ENCODE measurements around the gene SHISA5.
A peak's percentile ranks its signal among the peaks of the same experiment; 100 is the strongest.

The SHISA5 gene

DNA sequence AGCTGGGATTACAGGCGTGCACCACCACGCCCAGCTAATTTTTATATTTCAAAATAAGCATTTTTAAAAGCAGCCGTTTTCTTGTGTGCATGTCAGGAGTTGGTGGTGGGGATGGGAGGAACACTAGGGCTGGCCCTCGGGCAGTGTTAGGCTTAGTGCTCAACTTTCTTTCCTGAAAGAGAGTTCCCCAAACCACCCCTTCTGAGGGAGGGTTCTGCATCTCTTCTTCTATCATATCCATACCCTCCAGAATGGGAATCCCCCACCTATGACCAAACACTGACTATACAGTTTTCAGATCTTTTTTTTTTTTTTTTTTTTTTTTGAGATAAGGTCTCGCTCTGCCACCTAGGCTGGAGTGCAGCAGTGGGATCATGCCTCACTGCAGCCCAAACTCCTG, 40.2 kb upstream of the SHISA5 start:
- Histone ChIP-seq H3K23ac (ENCODE audit: low read depth, low read length, poor library complexity) (no peak overlapping the region), H2BK15ac (ENCODE audit: low read length) (no peak overlapping the region), H3K4me3 (ENCODE audit: low read length in 2 of 2) (no peak overlapping the region), H2AFZ (ENCODE audit: low read length) (no peak overlapping the region), H3K9me3 (replicated peaks in 1 of 2; ENCODE audit: control insufficient read depth in 2 of 2, insufficient read depth in 1 of 2, low read depth in 1 of 2, low read length in 2 of 2) (peaks cover 0 to 4% of the 10 kb centered on the region in 2 donors), H3K4me1 (ENCODE audit: control insufficient read depth in 2 of 2, insufficient read depth in 1 of 2, low read depth in 1 of 2, low read length in 2 of 2) (peaks cover 0 to 1% of the 10 kb centered on the region in 2 donors), H3K79me1 (ENCODE audit: low read depth, low read length) (no peaks in the 10 kb centered on the region), H3K18ac (ENCODE audit: low read length) (no peak overlapping the region), H3K14ac (ENCODE audit: low read length) (no peak overlapping the region), H4K91ac (ENCODE audit: low read depth, low read length, poor library complexity) (no peak overlapping the region), H2BK5ac (ENCODE audit: low read length) (no peak overlapping the region), H2AK5ac (ENCODE audit: low read depth, low read length) (no peak overlapping the region), H2BK12ac (ENCODE audit: low read length) (no peak overlapping the region), H3K4ac (ENCODE audit: low read length) (no peak overlapping the region), H3K27me3 (ENCODE audit: control insufficient read depth in 3 of 3, insufficient read depth in 3 of 3, low read depth in 1 of 3, low read length in 3 of 3) (no peaks in the 10 kb centered on the region), H3K4me2 (ENCODE audit: insufficient read depth, low read length, poor library complexity, severe bottlenecking) (no peak overlapping the region), H2BK120ac (ENCODE audit: low read depth, low read length) (no peak overlapping the region), H3K36me3 (replicated peaks in 1 of 2; ENCODE audit: control insufficient read depth in 2 of 2, insufficient read depth in 2 of 2, low read length in 2 of 2) (peaks cover 13 to 49% of the 10 kb centered on the region in 2 donors), H3K9ac (ENCODE audit: low read depth, low read length, poor library complexity) (no peak overlapping the region), H3K27ac (replicated peaks; ENCODE audit: low read length) (no peak overlapping the region), H4K8ac (ENCODE audit: low read depth, low read length) (no peak overlapping the region)
- no CpG with 5 or more reads among the region's 5 CpGs for WGBS, 2 donors (ENCODE audit: extremely low coverage in 2 of 2, insufficient read length in 2 of 2, insufficient replicate concordance in 1 of 2)
- DNase-seq (ENCODE audit: low spot score): no peak

DNA sequence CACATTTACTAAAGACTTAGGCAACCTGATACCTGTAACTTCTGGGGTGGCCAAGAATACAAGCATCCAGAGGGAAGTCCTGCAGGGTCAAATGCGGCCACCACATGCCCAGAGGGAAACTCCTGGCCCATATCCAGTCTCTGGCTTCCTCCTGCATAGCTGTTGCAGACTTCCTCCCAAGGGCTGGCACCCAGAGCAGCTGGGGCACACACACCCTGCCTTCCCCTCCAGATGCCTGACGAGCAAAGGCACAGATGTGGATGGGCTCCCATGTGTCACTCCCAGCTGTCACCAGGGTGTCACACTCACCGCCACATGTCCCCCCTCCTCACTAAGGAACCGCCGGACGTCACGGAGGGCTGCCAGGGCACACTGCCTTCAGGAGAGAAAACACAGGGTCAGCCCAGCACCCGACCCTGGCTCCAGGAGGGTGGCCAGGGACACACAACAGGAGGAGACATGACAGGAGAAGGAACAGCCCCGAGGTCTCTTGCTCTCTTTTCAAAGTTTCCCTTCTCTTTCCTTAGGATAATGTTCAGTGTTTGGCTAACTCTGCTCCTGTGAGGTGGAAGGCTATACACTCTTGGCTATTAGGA, 39.4 kb upstream of the SHISA5 start:
- H4K91ac ChIP-seq (ENCODE audit: low read depth, low read length, poor library complexity): no peak overlapping the region
- H3K23ac ChIP-seq (ENCODE audit: low read depth, low read length, poor library complexity): no peak overlapping the region
- H3K4ac ChIP-seq (ENCODE audit: low read length): no peak overlapping the region
- H2BK5ac ChIP-seq (ENCODE audit: low read length): no peak overlapping the region
- no peak overlapping the region for H2AK5ac ChIP-seq (ENCODE audit: low read depth, low read length)
- no peak overlapping the region for H3K4me3 ChIP-seq (ENCODE audit: low read length in 2 of 2)
- H3K27me3 ChIP-seq (ENCODE audit: control insufficient read depth in 3 of 3, insufficient read depth in 3 of 3, low read depth in 1 of 3, low read length in 3 of 3): no peaks in the 10 kb centered on the region
- no peak overlapping the region for H2AFZ ChIP-seq (ENCODE audit: low read length)
- H3K36me3 ChIP-seq (replicated peaks in 1 of 2; ENCODE audit: control insufficient read depth in 2 of 2, insufficient read depth in 2 of 2, low read length in 2 of 2): peaks cover 18 to 54% of the 10 kb centered on the region in 2 donors
- no peak for DNase-seq (ENCODE audit: low spot score)
- H3K4me1 ChIP-seq (ENCODE audit: control insufficient read depth in 2 of 2, insufficient read depth in 1 of 2, low read depth in 1 of 2, low read length in 2 of 2): no peaks in the 10 kb centered on the region
- no peak overlapping the region for H4K8ac ChIP-seq (ENCODE audit: low read depth, low read length)
- no peak overlapping the region for H3K14ac ChIP-seq (ENCODE audit: low read length)
- H3K18ac ChIP-seq (ENCODE audit: low read length): no peak overlapping the region
- no peak overlapping the region for H3K27ac ChIP-seq (replicated peaks; ENCODE audit: low read length)
- no CpG with 5 or more reads among the region's 9 CpGs for WGBS, 2 donors (ENCODE audit: extremely low coverage in 2 of 2, insufficient read length in 2 of 2, insufficient replicate concordance in 1 of 2)
- H3K4me2 ChIP-seq (ENCODE audit: insufficient read depth, low read length, poor library complexity, severe bottlenecking): no peak overlapping the region
- H3K9ac ChIP-seq (ENCODE audit: low read depth, low read length, poor library complexity): no peak overlapping the region
- peaks cover 0 to 4% of the 10 kb centered on the region in 2 donors for H3K9me3 ChIP-seq (replicated peaks in 1 of 2; ENCODE audit: control insufficient read depth in 2 of 2, insufficient read depth in 1 of 2, low read depth in 1 of 2, low read length in 2 of 2)
- H2BK15ac ChIP-seq (ENCODE audit: low read length): no peak overlapping the region
- H2BK12ac ChIP-seq (ENCODE audit: low read length): no peak overlapping the region
- H3K79me1 ChIP-seq (ENCODE audit: low read depth, low read length): no peaks in the 10 kb centered on the region
- no peak overlapping the region for H2BK120ac ChIP-seq (ENCODE audit: low read depth, low read length)

DNA sequence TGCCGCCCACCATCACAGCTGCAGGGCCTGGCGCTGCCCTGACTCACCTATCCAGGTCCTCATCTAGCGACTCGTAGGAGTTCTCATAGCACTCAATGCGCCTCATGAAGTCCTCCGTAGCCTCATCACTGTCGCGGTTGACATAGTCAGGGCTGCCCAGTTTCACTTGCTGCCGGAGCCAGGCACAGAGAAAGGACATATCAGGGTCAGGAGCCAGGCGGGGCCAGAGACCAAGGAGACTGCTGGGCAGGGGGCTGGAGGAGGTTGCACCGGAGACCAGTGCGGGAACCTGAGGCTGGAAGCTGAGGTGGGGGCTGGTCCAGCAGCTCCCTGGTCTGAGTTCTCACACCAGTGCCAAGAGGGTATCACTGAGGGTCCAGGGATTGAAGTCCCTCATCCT, 34.5 kb upstream of the SHISA5 start:
- Histone ChIP-seq H3K4ac (ENCODE audit: low read length) (no peak overlapping the region), H3K4me3 (ENCODE audit: low read length in 2 of 2) (peak overlapping the region in 1 of 2 donors; percentile 47), H2BK15ac (ENCODE audit: low read length) (no peak overlapping the region), H3K18ac (ENCODE audit: low read length) (no peak overlapping the region), H4K8ac (ENCODE audit: low read depth, low read length) (no peak overlapping the region), H2BK12ac (ENCODE audit: low read length) (no peak overlapping the region), H2AK5ac (ENCODE audit: low read depth, low read length) (no peak overlapping the region), H2BK120ac (ENCODE audit: low read depth, low read length) (no peak overlapping the region), H3K79me1 (ENCODE audit: low read depth, low read length) (peaks cover 1% of the 10 kb centered on the region), H2AFZ (ENCODE audit: low read length) (no peak overlapping the region), H3K27ac (replicated peaks; ENCODE audit: low read length) (no peak overlapping the region), H2BK5ac (ENCODE audit: low read length) (no peak overlapping the region), H3K4me1 (ENCODE audit: control insufficient read depth in 2 of 2, insufficient read depth in 1 of 2, low read depth in 1 of 2, low read length in 2 of 2) (no peaks in the 10 kb centered on the region), H4K91ac (ENCODE audit: low read depth, low read length, poor library complexity) (no peak overlapping the region), H3K14ac (ENCODE audit: low read length) (no peak overlapping the region), H3K27me3 (ENCODE audit: control insufficient read depth in 3 of 3, insufficient read depth in 3 of 3, low read depth in 1 of 3, low read length in 3 of 3) (no peaks in the 10 kb centered on the region), H3K9ac (ENCODE audit: low read depth, low read length, poor library complexity) (no peak overlapping the region), H3K4me2 (ENCODE audit: insufficient read depth, low read length, poor library complexity, severe bottlenecking) (no peak overlapping the region), H3K9me3 (replicated peaks in 1 of 2; ENCODE audit: control insufficient read depth in 2 of 2, insufficient read depth in 1 of 2, low read depth in 1 of 2, low read length in 2 of 2) (peaks cover 2 to 4% of the 10 kb centered on the region in 2 donors), H3K36me3 (replicated peaks in 1 of 2; ENCODE audit: control insufficient read depth in 2 of 2, insufficient read depth in 2 of 2, low read length in 2 of 2) (peaks cover 30 to 71% of the 10 kb centered on the region in 2 donors), H3K23ac (ENCODE audit: low read depth, low read length, poor library complexity) (no peak overlapping the region)
- no CpG with 5 or more reads among the region's 12 CpGs for WGBS, 2 donors (ENCODE audit: extremely low coverage in 2 of 2, insufficient read length in 2 of 2, insufficient replicate concordance in 1 of 2)
- DNase-seq (ENCODE audit: low spot score): no peak

DNA sequence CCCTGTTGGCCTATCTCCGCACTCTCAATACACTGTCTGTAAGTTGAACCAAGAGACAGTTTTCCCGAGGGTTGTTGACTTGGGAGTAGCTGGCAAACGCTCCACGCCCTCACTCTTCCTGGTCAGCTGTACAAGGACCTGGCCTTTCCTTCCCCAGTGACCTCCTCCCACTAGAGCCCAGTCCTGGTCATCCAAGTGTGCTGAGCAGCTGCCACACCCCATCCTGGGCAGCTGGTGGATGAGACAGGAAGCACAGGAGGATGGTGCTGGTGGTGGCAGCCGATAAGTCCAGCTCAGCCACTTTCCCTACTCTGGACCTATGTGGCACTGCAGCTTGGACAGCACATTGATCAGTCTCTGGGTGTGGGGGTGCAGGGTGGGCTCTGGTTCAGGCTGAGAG, 32.8 kb upstream of the SHISA5 start:
- no peak overlapping the region for H3K23ac ChIP-seq (ENCODE audit: low read depth, low read length, poor library complexity)
- H2BK5ac ChIP-seq (ENCODE audit: low read length): peak overlapping the region; percentile 19
- peak overlapping the region in 1 of 2 donors; percentile 59 for H3K4me3 ChIP-seq (ENCODE audit: low read length in 2 of 2)
- H3K18ac ChIP-seq (ENCODE audit: low read length): no peak overlapping the region
- no peak overlapping the region for H3K27ac ChIP-seq (replicated peaks; ENCODE audit: low read length)
- no peak overlapping the region for H3K14ac ChIP-seq (ENCODE audit: low read length)
- H3K9ac ChIP-seq (ENCODE audit: low read depth, low read length, poor library complexity): no peak overlapping the region
- H3K36me3 ChIP-seq (replicated peaks in 1 of 2; ENCODE audit: control insufficient read depth in 2 of 2, insufficient read depth in 2 of 2, low read length in 2 of 2): peaks cover 34 to 75% of the 10 kb centered on the region in 2 donors
- H4K8ac ChIP-seq (ENCODE audit: low read depth, low read length): no peak overlapping the region
- H2BK15ac ChIP-seq (ENCODE audit: low read length): no peak overlapping the region
- H3K4ac ChIP-seq (ENCODE audit: low read length): no peak overlapping the region
- no peak overlapping the region for H2AFZ ChIP-seq (ENCODE audit: low read length)
- no peak for DNase-seq (ENCODE audit: low spot score)
- no peaks in the 10 kb centered on the region for H3K4me1 ChIP-seq (ENCODE audit: control insufficient read depth in 2 of 2, insufficient read depth in 1 of 2, low read depth in 1 of 2, low read length in 2 of 2)
- H2BK120ac ChIP-seq (ENCODE audit: low read depth, low read length): no peak overlapping the region
- no CpG with 5 or more reads among the region's 5 CpGs for WGBS, 2 donors (ENCODE audit: extremely low coverage in 2 of 2, insufficient read length in 2 of 2, insufficient replicate concordance in 1 of 2)
- no peak overlapping the region for H4K91ac ChIP-seq (ENCODE audit: low read depth, low read length, poor library complexity)
- peaks cover 1% of the 10 kb centered on the region for H3K79me1 ChIP-seq (ENCODE audit: low read depth, low read length)
- H2BK12ac ChIP-seq (ENCODE audit: low read length): no peak overlapping the region
- no peaks in the 10 kb centered on the region for H3K27me3 ChIP-seq (ENCODE audit: control insufficient read depth in 3 of 3, insufficient read depth in 3 of 3, low read depth in 1 of 3, low read length in 3 of 3)
- no peak overlapping the region for H3K4me2 ChIP-seq (ENCODE audit: insufficient read depth, low read length, poor library complexity, severe bottlenecking)
- no peak overlapping the region for H2AK5ac ChIP-seq (ENCODE audit: low read depth, low read length)
- peaks cover 0 to 2% of the 10 kb centered on the region in 2 donors for H3K9me3 ChIP-seq (replicated peaks in 1 of 2; ENCODE audit: control insufficient read depth in 2 of 2, insufficient read depth in 1 of 2, low read depth in 1 of 2, low read length in 2 of 2)
